AG04449 (cell line): ENCODE measurements around the gene JPH3.
"Not testable (repeated sequence)": the region's sequence is repeated elsewhere in the genome, so short reads cannot be mapped to it uniquely, and the experiment has no call there.

Experiments
- CTCF ChIA-PET: fragments of 350-600 bp; formaldehyde crosslinking; extraction: SDS; loops from one replicate; lab custom pipeline; 2021; ENCODE audit warnings: antibody characterized with exemption; lab: Yijun Ruan, JAX
- POLR2A ChIA-PET: fragments of 400-600, 350-600 bp; formaldehyde crosslinking; extraction: SDS; loops from one replicate; lab custom pipeline; 2020; ENCODE audit warnings: antibody characterized with exemption, inconsistent platforms; lab: Yijun Ruan, JAX
- DNase-seq: peaks from one replicate; pipeline ENCODE4 v3.0.0-alpha.2; 2010; ENCODE audit warnings: low read depth, low spot score
- H3K4me3 ChIP-seq: 2 replicates; pipeline ENCODE4 v1.5.1; 2011; ENCODE audit warnings: low read depth, mild to moderate bottlenecking, control low read depth, low read length
- CTCF ChIP-seq: IDR thresholded peaks from one replicate; pipeline ENCODE4 v1.5.1; 2011; ENCODE audit warnings: mild to moderate bottlenecking, moderate library complexity, low read length, control low read depth, inconsistent platforms; ENCODE audit not compliant: insufficient read depth; ENCODE audit errors: missing control alignments

Gene JPH3

GRCh38 chr16:87677830-87678229, 75.5 kb downstream of the JPH3 start:
- no peak for TF ChIP-seq CTCF
- ChIA-PET CTCF (no interaction called here), POLR2A (no interaction called here)
- no peak overlapping the region for H3K4me3 ChIP-seq
- DNase-seq = no peak

- DNase-seq = no peak
- POLR2A ChIA-PET = no interaction called here
- no peak overlapping the region for H3K4me3 ChIP-seq
- CTCF ChIA-PET = interaction anchor here (1.0 kb wide), 1 partner anchor 47 kb away, joined by 3 read pairs; no protein-coding TSS in a partner anchor
- peak; percentile 28 for TF ChIP-seq CTCF
Measured at GRCh38 chr16:87678618-87679017, 76.3 kb downstream of the JPH3 start.

GRCh38 chr16:87679593-87680271, 77.4 kb downstream of the JPH3 start:
- POLR2A ChIA-PET = interaction anchor here (0.8 kb wide), 1 partner anchor 18 kb away, joined by 3 read pairs; no protein-coding TSS in a partner anchor
- DNase-seq = no peak
- CTCF ChIA-PET = interaction anchor here (1.0 to 1.2 kb wide), 3 partner anchors 10 to 46 kb away, joined by 3 to 4 read pairs (median 3); no protein-coding TSS in a partner anchor
- H3K4me3 ChIP-seq = no peak overlapping the region
- no peak for TF ChIP-seq CTCF

GRCh38 chr16:87680272-87680644, 78.0 kb downstream of the JPH3 start:
- POLR2A ChIA-PET = no interaction called here
- DNase-seq = no peak
- no peak overlapping the region for H3K4me3 ChIP-seq
- TF ChIP-seq CTCF = no peak
- CTCF ChIA-PET = interaction anchor here (1.2 kb wide), 1 partner anchor 44 kb away, joined by 4 read pairs; no protein-coding TSS in a partner anchor

GRCh38 chr16:87681051-87681602, 78.8 kb downstream of the JPH3 start:
- POLR2A ChIA-PET, H3K4me3 ChIP-seq, DNase-seq: not testable (repeated sequence)
- CTCF ChIA-PET = interaction anchor here (1.2 to 1.8 kb wide), 4 partner anchors 13 to 92 kb away, joined by 4 to 5 read pairs (median 4); no protein-coding TSS in a partner anchor

- POLR2A ChIA-PET = no interaction called here
- no peak overlapping the region for H3K4me3 ChIP-seq
- DNase-seq = peak; percentile 14
- CTCF ChIA-PET = interaction anchor here (0.7 to 1.8 kb wide), 5 partner anchors 9 to 359 kb away, joined by 3 to 5 read pairs (median 4); no protein-coding TSS in a partner anchor
- TF ChIP-seq CTCF = peak; percentile 43
Measured at GRCh38 chr16:87681981-87682570, 79.8 kb downstream of the JPH3 start.
